DND-41 (cell line): Measurements from ENCODE around the gene GGN.

Source experiments
- EZH2 ChIP-seq: IDR thresholded peaks from 3 replicates; pipeline ENCODE4 v1.6.1; 2012; ENCODE audit warnings: borderline replicate concordance, low read depth, mild to moderate bottlenecking, moderate library complexity, low read length, inconsistent platforms; ENCODE audit not compliant: severe bottlenecking
- TF ChIP-seq, protein P1 (sequence below): IDR thresholded peaks from 2 replicates; pipeline ENCODE4 v1.5.1; 2012; ENCODE audit warnings: borderline replicate concordance, low read length, moderate library complexity, mild to moderate bottlenecking; ENCODE audit not compliant: poor library complexity, severe bottlenecking; ENCODE audit errors: extremely low read depth

DNA sequence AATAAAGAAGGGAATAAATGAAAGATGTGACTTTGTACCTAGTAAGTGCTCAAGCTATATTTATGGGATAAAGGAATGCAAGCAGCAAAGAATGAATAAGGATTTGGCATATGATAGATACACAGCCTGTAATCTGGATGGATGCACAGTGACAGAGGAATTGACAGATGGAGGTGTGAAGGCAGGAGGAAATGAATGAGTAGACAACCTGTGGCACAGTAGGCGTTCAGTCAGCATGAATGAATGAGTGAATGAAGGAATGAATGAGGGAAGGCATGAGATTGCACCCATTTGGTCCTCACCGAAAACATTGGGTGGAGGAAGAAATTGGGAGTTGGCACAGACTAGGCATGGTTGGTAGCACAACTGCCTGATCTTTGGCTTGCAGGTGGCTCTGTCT is 18.2 kb downstream of the GGN start:
- TF ChIP-seq, protein P1, sequence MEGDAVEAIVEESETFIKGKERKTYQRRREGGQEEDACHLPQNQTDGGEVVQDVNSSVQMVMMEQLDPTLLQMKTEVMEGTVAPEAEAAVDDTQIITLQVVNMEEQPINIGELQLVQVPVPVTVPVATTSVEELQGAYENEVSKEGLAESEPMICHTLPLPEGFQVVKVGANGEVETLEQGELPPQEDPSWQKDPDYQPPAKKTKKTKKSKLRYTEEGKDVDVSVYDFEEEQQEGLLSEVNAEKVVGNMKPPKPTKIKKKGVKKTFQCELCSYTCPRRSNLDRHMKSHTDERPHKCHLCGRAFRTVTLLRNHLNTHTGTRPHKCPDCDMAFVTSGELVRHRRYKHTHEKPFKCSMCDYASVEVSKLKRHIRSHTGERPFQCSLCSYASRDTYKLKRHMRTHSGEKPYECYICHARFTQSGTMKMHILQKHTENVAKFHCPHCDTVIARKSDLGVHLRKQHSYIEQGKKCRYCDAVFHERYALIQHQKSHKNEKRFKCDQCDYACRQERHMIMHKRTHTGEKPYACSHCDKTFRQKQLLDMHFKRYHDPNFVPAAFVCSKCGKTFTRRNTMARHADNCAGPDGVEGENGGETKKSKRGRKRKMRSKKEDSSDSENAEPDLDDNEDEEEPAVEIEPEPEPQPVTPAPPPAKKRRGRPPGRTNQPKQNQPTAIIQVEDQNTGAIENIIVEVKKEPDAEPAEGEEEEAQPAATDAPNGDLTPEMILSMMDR: no peak
- no peak for TF ChIP-seq EZH2
